ENCODE data around the gene ZNG1F.
"Not testable (repeated sequence)": the region's sequence is repeated elsewhere in the genome, so short reads cannot be mapped to it uniquely, and the experiment has no call there.

The ZNG1F gene

GRCh38 chr9:41086215-41086614 lies 102.9 kb downstream of the ZNG1F start:
- not testable (repeated sequence) for DNase-seq (ENCODE audit: low read depth)

- DNase-seq (ENCODE audit: low read depth) = not testable (repeated sequence)
Observed at GRCh38 chr9:41082358-41082757, 106.8 kb downstream of the ZNG1F start.
